Measurements from ENCODE around the gene SLC66A2.

GRCh38 chr18:79974025-79974654, 22.7 kb upstream of the SLC66A2 start:
- TF ChIP-seq CTCF (IDR thresholded peaks at IDR 0.05): no peak
- no peak for TF ChIP-seq POLR2A (IDR thresholded peaks at IDR 0.05)
